SK-N-MC (cell line): ENCODE results near the gene TTC24.
A peak's percentile ranks its signal among the peaks of the same experiment; 100 is the strongest.
"Not testable (repeated sequence)": the region's sequence is repeated elsewhere in the genome, so short reads cannot be mapped to it uniquely, and the experiment has no call there.

Experiments used
- DNase-seq: peaks from one replicate; pipeline ENCODE4 v3.0.0-alpha.2; 2011; ENCODE audit warnings: low read depth, low spot score
- H3K27ac ChIP-seq: fragments of 200-600 bp; sonication (generic); 2 replicates; pipeline ENCODE4 v1.5.1; 2016; ENCODE audit warnings: mixed run types
- H3K36me3 ChIP-seq: fragments of 200-600 bp; sonication (generic); 2 replicates; pipeline ENCODE4 v1.6.1; 2017; ENCODE audit warnings: antibody characterized with exemption, low read length, mixed read lengths; ENCODE audit not compliant: insufficient read depth
- H3K4me3 ChIP-seq: fragments of 200-600 bp; sonication (generic); 2 replicates; pipeline ENCODE4 v1.5.1; 2016
- H3K9ac ChIP-seq: fragments of 200-600 bp; sonication (generic); 2 replicates; pipeline ENCODE4 v1.8.0; 2017; ENCODE audit warnings: mixed run types, mixed read lengths; ENCODE audit not compliant: insufficient read length
- H3K9me3 ChIP-seq: fragments of 200-600 bp; sonication (generic); 2 replicates; pipeline ENCODE4 v1.6.1; 2017; ENCODE audit warnings: low read depth, mild to moderate bottlenecking, antibody characterized with exemption, low read length, moderate library complexity, mixed read lengths
- EZH2 ChIP-seq: fragments of 200-600 bp; sonication (generic); IDR thresholded peaks from one replicate; pipeline ENCODE4 v1.6.1; 2017; ENCODE audit warnings: antibody characterized with exemption
- FOXP2 ChIP-seq: optimal IDR thresholded peaks from 2 replicates; pipeline ENCODE3; 2011; ENCODE audit warnings: mild to moderate bottlenecking, moderate library complexity; ENCODE audit not compliant: insufficient read depth; ENCODE audit errors: extremely low read length, control extremely low read depth
- POLR2AphosphoS5 ChIP-seq: IDR thresholded peaks from 2 replicates; pipeline ENCODE4 v1.6.1; 2012; ENCODE audit warnings: mild to moderate bottlenecking, low read depth, low read length, borderline replicate concordance

TTC24 gene

GRCh38 chr1:156586892-156587477 lies 7.5 kb downstream of the TTC24 start:
- Histone ChIP-seq H3K27ac (no peak overlapping the region), H3K36me3 (no peaks in the 10 kb centered on the region), H3K4me3 (no peak overlapping the region), H3K9ac (no peak overlapping the region), H3K9me3 (no peaks in the 10 kb centered on the region)
- no peak for TF ChIP-seq EZH2
- no peak for TF ChIP-seq FOXP2
- no peak for TF ChIP-seq POLR2AphosphoS5
- no peak for DNase-seq

GRCh38 chr1:156587927-156588326 lies 8.4 kb downstream of the TTC24 start:
- H3K9me3 ChIP-seq, H3K36me3 ChIP-seq, DNase-seq, H3K4me3 ChIP-seq, H3K9ac ChIP-seq, H3K27ac ChIP-seq: not testable (repeated sequence)

GRCh38 chr1:156589546-156589945 lies 10.0 kb downstream of the TTC24 start:
- Histone ChIP-seq H3K27ac (no peak overlapping the region), H3K4me3 (no peak overlapping the region)

GRCh38 chr1:156590326-156591180 lies 11.0 kb downstream of the TTC24 start:
- no peak for DNase-seq
- peak overlapping the region; percentile 95 for H3K4me3 ChIP-seq
- no peaks in the 10 kb centered on the region for H3K9me3 ChIP-seq
- TF ChIP-seq FOXP2 (no peak), EZH2 (no peak), POLR2AphosphoS5 (no peak)
- peak overlapping the region; percentile 93 for H3K9ac ChIP-seq
- H3K36me3 ChIP-seq = peaks cover 27% of the 10 kb centered on the region
- H3K27ac ChIP-seq = peak overlapping the region; percentile 65

More at GRCh38 chr1:156589546-156589945, 10.0 kb downstream of the TTC24 start:
- TF ChIP-seq EZH2 = no peak
- TF ChIP-seq POLR2AphosphoS5 = no peak
- TF ChIP-seq FOXP2 = no peak
- Histone ChIP-seq H3K9ac (no peak overlapping the region), H3K9me3 (no peaks in the 10 kb centered on the region), H3K36me3 (peaks cover 17% of the 10 kb centered on the region)
- no peak for DNase-seq

DNA sequence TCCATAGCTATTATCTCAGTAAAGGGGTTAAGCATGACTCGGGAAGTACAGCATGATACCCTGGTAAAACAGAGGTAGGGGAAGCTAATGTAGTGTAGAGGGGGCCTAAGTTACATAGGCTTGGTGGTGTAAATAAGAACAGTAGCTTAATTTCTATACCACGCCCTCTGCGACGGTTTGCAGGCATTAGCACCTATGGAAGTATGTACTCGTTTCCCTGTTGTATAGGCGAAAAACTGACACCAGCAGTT lies 11.6 kb downstream of the TTC24 start:
- TF ChIP-seq EZH2 (no peak), FOXP2 (no peak), POLR2AphosphoS5 (no peak)
- Histone ChIP-seq H3K9ac (peak overlapping the region; percentile 93), H3K27ac (peak overlapping the region; percentile 65), H3K36me3 (peaks cover 33% of the 10 kb centered on the region), H3K4me3 (peak overlapping the region; percentile 95), H3K9me3 (no peaks in the 10 kb centered on the region)
- no peak for DNase-seq

GRCh38 chr1:156591432-156592157 lies 12.1 kb downstream of the TTC24 start, which contains the start of gene NAXE:
Gene NAXE, plus strand, starts transcription at chr1:156591776. Its CDS starts 29 bp downstream, at chr1:156591805.
- H3K9ac ChIP-seq = peak within 1 kb of the TSS; percentile 93
- DNase-seq = no peak

DNA sequence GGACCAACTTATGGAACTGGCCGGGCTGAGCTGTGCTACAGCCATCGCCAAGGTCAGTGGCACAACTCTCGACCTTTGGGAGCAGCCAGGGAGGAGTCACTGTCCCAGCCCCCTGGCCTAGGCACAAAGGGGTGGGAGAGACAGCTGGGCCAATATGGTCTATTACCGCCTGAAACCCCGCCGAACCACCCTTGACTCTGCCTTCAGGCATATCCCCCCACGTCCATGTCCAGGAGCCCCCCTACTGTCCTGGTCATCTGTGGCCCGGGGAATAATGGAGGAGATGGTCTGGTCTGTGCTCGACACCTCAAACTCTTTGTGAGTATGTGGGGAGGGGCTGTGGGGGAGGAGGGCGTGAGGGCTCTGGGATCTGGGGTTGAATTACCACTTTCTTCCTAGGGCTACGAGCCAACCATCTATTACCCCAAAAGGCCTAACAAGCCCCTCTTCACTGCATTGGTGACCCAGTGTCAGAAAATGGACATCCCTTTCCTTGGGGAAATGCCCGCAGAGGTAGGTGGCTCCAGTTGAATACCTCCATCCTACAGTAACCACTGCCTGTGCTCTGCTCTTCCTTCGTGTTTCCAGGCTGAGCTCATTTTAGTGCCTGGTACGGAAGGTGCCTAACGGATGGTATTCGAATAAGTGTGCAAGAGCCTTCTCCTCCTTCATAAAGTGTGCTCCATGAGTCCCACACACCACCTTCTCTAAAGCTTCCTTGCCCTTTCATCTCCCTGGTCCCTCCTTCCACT lies 12.8 kb downstream of the TTC24 start:
- peak overlapping the region; percentile 62 for H3K27ac ChIP-seq
- peak; percentile 1 for TF ChIP-seq POLR2AphosphoS5
- no peak for TF ChIP-seq FOXP2

More at GRCh38 chr1:156591432-156592157, 12.1 kb downstream of the TTC24 start, which contains the start of gene NAXE:
- no peak for TF ChIP-seq FOXP2
- TF ChIP-seq EZH2 = no peak
- peak; percentile 95 for TF ChIP-seq POLR2AphosphoS5
- Histone ChIP-seq H3K4me3 (peak within 1 kb of the TSS; percentile 95), H3K9me3 (no peaks in the 10 kb centered on the region), H3K27ac (peak within 1 kb of the TSS; percentile 65), H3K36me3 (peaks cover 38% of the 10 kb centered on the region)

More for the DNA sequence above, 12.8 kb downstream of the TTC24 start:
- Histone ChIP-seq H3K9me3 (no peaks in the 10 kb centered on the region), H3K9ac (peak overlapping the region; percentile 93), H3K36me3 (peaks cover 45% of the 10 kb centered on the region), H3K4me3 (peak overlapping the region; percentile 95)
- no peak for DNase-seq
